Keratinocyte (primary cell): ENCODE measurements around the gene GDAP1L1. TPM values are rescaled to one million over a fixed set of nuclear protein-coding genes. Genes with fewer than 3 reads are reported as not detected.

Experiments
- DNase-seq: peaks from one replicate; pipeline ENCODE4 v3.0.0-alpha.2; 2011; ENCODE audit warnings: low read depth, missing footprints, low spot score
- FAIRE-seq: peaks from 2 replicates; lab custom pipeline; 2011; peaks lifted over from hg19 to GRCh38; lab: Jason Lieb, UNC
- H2AFZ ChIP-seq: 2 replicates; pipeline ENCODE4 v1.6.0; 2012; ENCODE audit warnings: low read length, control low read depth, inconsistent platforms; ENCODE audit not compliant: control insufficient read depth
- H3K27ac ChIP-seq: 2 replicates; pipeline ENCODE4 v1.5.1; 2011; ENCODE audit warnings: low read length; ENCODE audit not compliant: control insufficient read depth, insufficient read depth
- H3K27me3 ChIP-seq: 3 replicates; pipeline ENCODE4 v1.6.0; 2011; ENCODE audit warnings: low read length; ENCODE audit not compliant: control insufficient read depth, insufficient read depth; ENCODE audit errors: extremely low read depth
- H3K36me3 ChIP-seq, 2 experiments: 2 replicates in 1 of 2; 3 replicates in 1 of 2; pipeline ENCODE4 v1.5.1; 2011; ENCODE audit warnings: low read length in 2 of 2, mild to moderate bottlenecking in 1 of 2; ENCODE audit not compliant: control insufficient read depth in 2 of 2, insufficient read depth in 2 of 2; ENCODE audit errors: extremely low read depth in 1 of 2
- H3K4me1 ChIP-seq: 3 replicates; pipeline ENCODE4 v1.5.1; 2011; ENCODE audit warnings: low read length; ENCODE audit not compliant: control insufficient read depth, insufficient read depth; ENCODE audit errors: extremely low read depth
- H3K4me2 ChIP-seq: 3 replicates; pipeline ENCODE4 v1.6.0; 2011; ENCODE audit warnings: low read depth, low read length; ENCODE audit not compliant: control insufficient read depth, insufficient read depth; ENCODE audit errors: extremely low read depth
- H3K4me3 ChIP-seq, 3 experiments: fragments of 200-600 bp in 1 of 3; sonication (generic) in 1 of 3; 2 replicates in 2 of 3; 3 replicates in 1 of 3; pipeline ENCODE4 v1.5.1; 2011 to 2016; ENCODE audit warnings: low read length in 3 of 3, mild to moderate bottlenecking in 3 of 3, control low read depth in 2 of 3, inconsistent platforms in 1 of 3, low read depth in 1 of 3, mixed read lengths in 1 of 3, mixed run types in 1 of 3, moderate library complexity in 1 of 3; ENCODE audit not compliant: control insufficient read depth in 2 of 3, insufficient read depth in 2 of 3; ENCODE audit errors: extremely low read depth in 1 of 3
- H3K79me2 ChIP-seq: 2 replicates; pipeline ENCODE4 v1.6.0; 2012; ENCODE audit warnings: low read length; ENCODE audit not compliant: control insufficient read depth, insufficient read depth
- H3K9ac ChIP-seq: 3 replicates; pipeline ENCODE4 v1.6.0; 2011; ENCODE audit warnings: low read length; ENCODE audit not compliant: control insufficient read depth, insufficient read depth; ENCODE audit errors: extremely low read depth
- H3K9me1 ChIP-seq: 3 replicates; pipeline ENCODE4 v1.6.0; 2011; ENCODE audit warnings: low read length; ENCODE audit not compliant: control insufficient read depth, insufficient read depth; ENCODE audit errors: extremely low read depth
- H3K9me3 ChIP-seq: 2 replicates; pipeline ENCODE4 v1.5.1; 2012; ENCODE audit warnings: low read depth, low read length; ENCODE audit not compliant: control insufficient read depth
- H4K20me1 ChIP-seq: 3 replicates; pipeline ENCODE4 v1.6.0; 2011; ENCODE audit warnings: low read length; ENCODE audit not compliant: control insufficient read depth, insufficient read depth; ENCODE audit errors: extremely low read depth
- CTCF ChIP-seq, 3 experiments: IDR thresholded peaks in 1 of 3; conservative IDR thresholded peaks in 1 of 3; optimal IDR thresholded peaks in 1 of 3; 2 replicates in 2 of 3; 3 replicates in 1 of 3; pipeline versions ENCODE3 to v1.5.1; 2011; ENCODE audit warnings: low read length in 3 of 3, mild to moderate bottlenecking in 3 of 3, moderate library complexity in 2 of 3, control low read depth in 1 of 3, inconsistent platforms in 1 of 3; ENCODE audit not compliant: insufficient read depth in 2 of 3; ENCODE audit errors: extremely low read depth in 1 of 3
- EZH2 ChIP-seq: IDR thresholded peaks from one replicate; pipeline ENCODE4 v1.6.1; 2012; ENCODE audit warnings: inconsistent platforms, mild to moderate bottlenecking, low read length, moderate library complexity
- dilution Hi-C: fragments of 300-500 bp; cut with MboI; formaldehyde crosslinking; loops from one replicate; pipeline ENCODE4 v1.7.0; 2020; ENCODE audit warnings: low sequenced_read_pairs; ENCODE audit not compliant: extremely low pct_ligation_motif_present
- polyA plus RNA-seq, 5 experiments: library from polyadenylated mRNA; depleted of rRNA in 3 of 5; stranded (reverse) in 3 of 5; stranded (forward) in 1 of 5; unstranded in 1 of 5; fragments of >200 nt; gene quantifications; 1 replicate in 1 of 5; 2 replicates in 3 of 5; 3 replicates in 1 of 5; pipeline versions ENCODE4 v1.2.1 to v1.2.3, GENCODE V29; 2011 to 2012; ENCODE audit warnings: missing spikeins in 2 of 5, low read depth in 1 of 5, low replicate concordance in 1 of 5

GDAP1L1 gene
- polyA plus RNA-seq, 1 donor (not counting 4 experiments of a cell fraction or from before 2014, with no cell fraction given) = not detected

DNA sequence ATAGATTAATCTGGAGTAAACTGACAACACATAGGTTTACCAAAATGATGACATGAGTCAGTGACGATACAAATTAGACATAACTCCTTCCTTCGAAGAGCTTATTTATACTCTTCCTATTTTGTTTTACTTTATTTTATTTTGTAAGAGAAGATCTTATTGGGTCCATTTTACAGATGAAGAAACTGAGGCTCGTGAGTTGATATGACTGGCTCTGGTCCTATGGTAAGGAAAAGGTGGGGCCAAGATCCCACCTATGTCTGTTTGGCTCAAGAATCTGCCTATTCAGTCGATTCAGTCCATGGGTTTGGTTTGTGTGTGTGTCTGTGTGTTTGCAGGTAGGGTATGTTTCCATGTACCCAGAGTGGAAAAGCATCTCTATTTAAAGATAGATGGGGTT is 81.3 kb downstream of the GDAP1L1 start:
- no peaks in the 10 kb centered on the region for H3K79me2 ChIP-seq
- no peaks in the 10 kb centered on the region for H3K4me1 ChIP-seq
- no peaks in the 10 kb centered on the region for H4K20me1 ChIP-seq
- H3K27ac ChIP-seq = no peak overlapping the region
- H3K4me3 ChIP-seq = no peak overlapping the region
- FAIRE-seq (no peak), DNase-seq (no peak)
- no peaks in the 10 kb centered on the region for H3K27me3 ChIP-seq
- no peak overlapping the region for H2AFZ ChIP-seq
- H3K9me1 ChIP-seq = no peaks in the 10 kb centered on the region
- no peak overlapping the region for H3K4me2 ChIP-seq
- dilution Hi-C loops = loop anchor here (10.0 kb wide), 1 partner anchor 56 kb away; no protein-coding TSS in a partner anchor
- no peak for TF ChIP-seq EZH2
- no peak for TF ChIP-seq CTCF (optimal IDR thresholded peaks at IDR 0.05 in 1 of 3, IDR thresholded peaks at IDR 0.05 in 1 of 3, conservative IDR thresholded peaks at IDR 0.05 in 1 of 3; ENCODE audit: extremely low read depth in 1 of 3, insufficient read depth in 2 of 3, low read length in 3 of 3)
- no peak overlapping the region for H3K9ac ChIP-seq
- no peaks in the 10 kb centered on the region for H3K9me3 ChIP-seq
- H3K36me3 ChIP-seq = no peaks in the 10 kb centered on the region

Other genes with a start within 250 kb of the GDAP1L1 start
- 2.5 to 2.9 TPM (median 2.8 TPM) in 3 replicates for gene JPH2, start 60.1 kb upstream of the GDAP1L1 start, polyA plus RNA-seq
- 33.5 to 41.5 TPM (median 34.9 TPM) in 3 replicates for gene OSER1, start 36.5 kb upstream of the GDAP1L1 start, polyA plus RNA-seq
- gene FITM2, start 63.9 kb downstream of the GDAP1L1 start, polyA plus RNA-seq = 2.1 to 4.3 TPM (median 2.9 TPM) in 3 replicates
- not detected in 3 replicates for gene R3HDML, start 89.7 kb downstream of the GDAP1L1 start, polyA plus RNA-seq
- gene HNF4A, start 108.4 kb downstream of the GDAP1L1 start, polyA plus RNA-seq = 0.01 TPM in 1 of 3 replicates, not detected in the others
- gene TTPAL, start 228.6 kb downstream of the GDAP1L1 start, polyA plus RNA-seq = 15.1 to 24.9 TPM (median 20.0 TPM) in 3 replicates